T-helper 2 cell treated with Interferon-gamma antibody and Interleukin-4, amounts not matched to agents 5 μg/mL and 100 μg/mL, for 36 hours (primary cell): ENCODE measurements around the gene LSS.

Experiments
- DNase-seq: peaks from one replicate; pipeline ENCODE4 v3.0.0; 2021; ENCODE audit warnings: low spot score
- H3K27ac Mint-ChIP-seq: one replicate; pipeline ENCODE4 v1.8.0; 2021; ENCODE audit warnings: mild to moderate bottlenecking, mixed read lengths
- H3K27me3 Mint-ChIP-seq: one replicate; pipeline ENCODE4 v1.8.0; 2021; ENCODE audit warnings: low read depth, mixed read lengths
- H3K36me3 Mint-ChIP-seq: one replicate; pipeline ENCODE4 v1.8.0; 2021; ENCODE audit warnings: low read depth, mixed read lengths
- H3K4me1 Mint-ChIP-seq: one replicate; pipeline ENCODE4 v1.8.0; 2021; ENCODE audit warnings: low read depth, mixed read lengths
- H3K4me3 Mint-ChIP-seq: one replicate; pipeline ENCODE4 v1.8.0; 2022; ENCODE audit warnings: mild to moderate bottlenecking, moderate library complexity, mixed read lengths
- H3K9me3 Mint-ChIP-seq: one replicate; pipeline ENCODE4 v1.8.0; 2021; ENCODE audit warnings: mixed read lengths

LSS gene

DNA sequence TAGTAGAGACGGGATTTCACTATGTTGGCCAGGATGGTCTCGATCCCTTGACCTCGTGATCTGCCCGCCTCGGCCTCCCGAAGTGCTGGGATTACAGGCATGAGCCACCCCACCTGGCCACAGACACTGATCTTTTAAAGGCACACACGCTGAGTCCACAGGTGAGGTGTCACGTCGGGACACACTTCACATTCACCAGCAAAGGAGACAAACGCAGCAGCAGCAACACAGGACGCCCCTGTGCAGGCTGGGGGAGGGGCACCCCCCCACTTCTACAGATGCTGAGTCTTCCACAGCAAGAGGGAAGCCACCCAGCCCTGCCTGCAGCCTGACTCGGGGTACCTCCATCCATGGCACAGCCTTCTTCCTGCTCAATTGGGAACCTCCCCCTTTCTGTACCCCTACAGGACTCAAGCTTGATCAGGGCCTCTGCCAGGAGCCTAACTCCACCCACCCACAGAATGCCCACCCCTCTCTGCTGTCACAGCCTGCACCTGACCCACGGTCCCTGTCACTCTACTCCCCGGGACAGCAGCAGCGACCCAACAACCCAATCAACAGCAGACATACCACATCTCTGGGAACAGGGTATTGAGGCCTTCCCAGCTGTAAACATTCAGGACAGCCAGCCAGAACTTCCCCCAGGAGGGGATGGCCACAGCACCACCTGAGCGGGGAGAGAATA, 9.5 kb downstream of the LSS start:
- Mint-ChIP-seq H3K9me3 (no peaks in the 10 kb centered on the region), H3K27me3 (no peaks in the 10 kb centered on the region), H3K27ac (no peak overlapping the region), H3K4me3 (no peak overlapping the region), H3K36me3 (peaks cover 12% of the 10 kb centered on the region), H3K4me1 (peaks cover 2% of the 10 kb centered on the region)
- DNase-seq = no peak

- no peaks in the 10 kb centered on the region for H3K9me3 Mint-ChIP-seq
- H3K36me3 Mint-ChIP-seq = peaks cover 12% of the 10 kb centered on the region
- no peaks in the 10 kb centered on the region for H3K27me3 Mint-ChIP-seq
Observed at GRCh38 chr21:46217511-46218196, 10.9 kb downstream of the LSS start.

GRCh38 chr21:46216132-46216747, 12.3 kb downstream of the LSS start:
- no peaks in the 10 kb centered on the region for H3K9me3 Mint-ChIP-seq
- peaks cover 12% of the 10 kb centered on the region for H3K36me3 Mint-ChIP-seq
- H3K27ac Mint-ChIP-seq = no peak overlapping the region
- H3K4me3 Mint-ChIP-seq = no peak overlapping the region
- H3K27me3 Mint-ChIP-seq = no peaks in the 10 kb centered on the region
- no peak for DNase-seq
- peaks cover 2% of the 10 kb centered on the region for H3K4me1 Mint-ChIP-seq

More at GRCh38 chr21:46217511-46218196, 10.9 kb downstream of the LSS start:
- Mint-ChIP-seq H3K4me3 (no peak overlapping the region), H3K4me1 (peaks cover 2% of the 10 kb centered on the region), H3K27ac (no peak overlapping the region)
- DNase-seq = no peak

GRCh38 chr21:46215436-46216131, 13.0 kb downstream of the LSS start:
- no peak for DNase-seq
- H3K27ac Mint-ChIP-seq = no peak overlapping the region
- H3K4me3 Mint-ChIP-seq = no peak overlapping the region

DNA sequence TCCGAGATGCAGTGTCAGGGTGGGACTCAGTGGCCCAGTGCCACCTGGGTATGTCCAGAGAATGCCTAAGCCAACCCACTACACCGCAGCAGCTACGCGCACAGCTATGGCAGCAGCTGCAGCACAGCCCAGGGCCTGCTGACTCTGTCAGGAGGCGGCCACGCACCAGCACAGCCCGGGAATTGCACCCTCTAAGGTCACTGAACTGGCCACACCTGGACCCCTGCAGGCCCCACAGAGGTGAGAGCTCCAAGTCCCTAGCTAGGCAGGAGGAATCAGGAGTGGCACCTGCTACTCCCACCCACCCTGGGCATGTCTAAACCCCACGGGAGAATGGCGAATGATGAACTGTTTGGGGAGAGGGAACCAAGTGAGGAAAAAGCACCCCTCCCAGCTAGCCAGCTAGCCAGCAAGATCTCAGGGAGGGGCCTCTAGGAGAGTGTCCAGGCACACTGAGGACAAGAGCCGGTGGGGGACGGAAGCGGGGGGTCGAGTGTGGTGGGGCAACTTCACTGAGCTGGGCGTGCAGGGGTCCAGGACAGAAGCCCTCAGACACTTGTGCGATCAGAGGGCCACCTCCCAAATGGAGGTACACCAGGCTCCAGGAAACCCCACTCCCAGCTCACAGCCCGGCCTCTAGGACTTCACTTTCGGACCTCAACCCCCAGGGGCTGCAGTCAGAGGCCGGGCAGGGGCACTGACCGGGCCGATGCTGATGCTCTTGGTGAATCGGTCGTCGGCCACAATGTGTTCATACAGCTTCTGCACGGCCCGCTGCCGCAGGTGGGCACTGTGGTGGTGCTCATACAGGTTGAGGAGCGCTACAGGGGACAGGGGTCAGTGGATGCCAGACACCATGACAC, 13.9 kb downstream of the LSS start:
- Mint-ChIP-seq H3K9me3 (no peaks in the 10 kb centered on the region), H3K4me1 (peaks cover 2% of the 10 kb centered on the region), H3K27ac (no peak overlapping the region), H3K27me3 (no peaks in the 10 kb centered on the region), H3K4me3 (no peak overlapping the region), H3K36me3 (peaks cover 5% of the 10 kb centered on the region)
- DNase-seq = no peak

More at GRCh38 chr21:46215436-46216131, 13.0 kb downstream of the LSS start:
- Mint-ChIP-seq H3K4me1 (peaks cover 2% of the 10 kb centered on the region), H3K27me3 (no peaks in the 10 kb centered on the region), H3K9me3 (no peaks in the 10 kb centered on the region), H3K36me3 (peaks cover 9% of the 10 kb centered on the region)

- Mint-ChIP-seq H3K9me3 (no peaks in the 10 kb centered on the region), H3K36me3 (peaks cover 6% of the 10 kb centered on the region), H3K27me3 (no peaks in the 10 kb centered on the region), H3K4me1 (peaks cover 2% of the 10 kb centered on the region), H3K4me3 (no peak overlapping the region), H3K27ac (no peak overlapping the region)
- DNase-seq = no peak
Observed at GRCh38 chr21:46213620-46214286, 14.8 kb downstream of the LSS start.

DNA sequence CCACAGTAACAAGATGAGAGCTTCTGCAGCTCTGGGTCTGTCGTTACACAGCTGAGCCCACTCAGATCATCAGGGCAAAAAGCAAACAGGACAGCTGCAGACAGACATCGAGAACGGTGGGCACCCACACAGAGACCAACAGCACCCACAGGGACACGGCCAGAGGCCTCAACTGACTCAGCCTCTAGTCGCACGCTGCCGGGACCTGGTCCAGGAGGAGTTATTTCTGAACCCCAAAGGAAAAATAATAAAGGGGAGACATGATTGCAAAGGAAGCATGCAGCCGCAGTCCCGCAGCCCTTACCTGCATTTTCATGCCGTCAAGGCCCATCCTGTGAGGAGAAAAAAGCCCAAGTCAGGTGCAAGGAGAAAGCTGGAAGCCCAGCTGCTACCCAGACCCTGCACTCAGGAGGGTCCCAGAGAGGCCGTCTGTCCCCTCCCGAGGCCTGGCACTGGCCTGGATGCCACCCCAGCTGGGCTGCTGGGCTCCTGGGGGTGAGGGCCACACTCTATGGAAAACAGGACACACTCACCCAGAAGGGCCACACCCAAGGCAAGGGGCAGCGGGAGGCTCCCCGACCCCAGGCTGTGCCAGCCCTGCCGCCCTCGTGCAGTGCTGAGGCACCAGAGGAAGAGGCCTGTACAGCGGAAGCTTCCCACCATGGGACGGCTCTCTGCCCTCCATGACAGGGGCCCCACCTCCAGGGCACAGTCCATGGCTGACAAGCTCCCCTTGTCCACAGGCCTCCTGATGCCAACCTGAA, 15.7 kb downstream of the LSS start:
- Mint-ChIP-seq H3K36me3 (peaks cover 6% of the 10 kb centered on the region), H3K4me1 (peaks cover 2% of the 10 kb centered on the region), H3K4me3 (no peak overlapping the region), H3K9me3 (no peaks in the 10 kb centered on the region), H3K27ac (no peak overlapping the region), H3K27me3 (no peaks in the 10 kb centered on the region)
- no peak for DNase-seq

- H3K9me3 Mint-ChIP-seq = no peaks in the 10 kb centered on the region
- H3K36me3 Mint-ChIP-seq = peaks cover 3% of the 10 kb centered on the region
- H3K27me3 Mint-ChIP-seq = no peaks in the 10 kb centered on the region
- peaks cover 2% of the 10 kb centered on the region for H3K4me1 Mint-ChIP-seq
- H3K27ac Mint-ChIP-seq = no peak overlapping the region
- no peak overlapping the region for H3K4me3 Mint-ChIP-seq
- DNase-seq = no peak
Observed at GRCh38 chr21:46211786-46212720, 16.5 kb downstream of the LSS start.

GRCh38 chr21:46211376-46211775, 17.2 kb downstream of the LSS start:
- no peak overlapping the region for H3K27ac Mint-ChIP-seq
- H3K9me3 Mint-ChIP-seq = no peaks in the 10 kb centered on the region
- no peak for DNase-seq
- no peak overlapping the region for H3K4me3 Mint-ChIP-seq
- H3K36me3 Mint-ChIP-seq = peaks cover 3% of the 10 kb centered on the region
- H3K4me1 Mint-ChIP-seq = peaks cover 2% of the 10 kb centered on the region
- H3K27me3 Mint-ChIP-seq = no peaks in the 10 kb centered on the region

- Mint-ChIP-seq H3K9me3 (no peaks in the 10 kb centered on the region), H3K27me3 (no peaks in the 10 kb centered on the region), H3K27ac (no peak overlapping the region), H3K4me3 (no peak overlapping the region), H3K36me3 (peaks cover 2% of the 10 kb centered on the region), H3K4me1 (no peaks in the 10 kb centered on the region)
- DNase-seq = no peak
Observed at GRCh38 chr21:46210378-46211136, 18.0 kb downstream of the LSS start.
